Neural progenitor cell (in vitro differentiated cells): ENCODE data around the gene EFTUD2. TPM values are rescaled to one million over a fixed set of nuclear protein-coding genes. Genes with fewer than 3 reads are reported as not detected.

ENCODE experiments used
- DNase-seq: peaks from one replicate; pipeline ENCODE4 v3.0.0-alpha.2; 2016; ENCODE audit warnings: low spot score
- H2AFZ ChIP-seq: fragments of 200-600 bp; sonication (generic); replicated peaks from 2 replicates; pipeline ENCODE4 v1.6.1; 2016; ENCODE audit warnings: antibody characterized with exemption
- H3F3A ChIP-seq: fragments of 200-600 bp; sonication (generic); 2 replicates; pipeline ENCODE4 v1.6.1; 2016; ENCODE audit warnings: antibody characterized with exemption, low read depth
- H3K27ac ChIP-seq: fragments of 200-600 bp; sonication (generic); 2 replicates; pipeline ENCODE4 v1.5.1; 2016; ENCODE audit warnings: mild to moderate bottlenecking
- H3K27me3 ChIP-seq: fragments of 200-600 bp; sonication (generic); 2 replicates; pipeline ENCODE4 v1.6.1; 2016; ENCODE audit warnings: mild to moderate bottlenecking, moderate library complexity
- H3K36me3 ChIP-seq: fragments of 200-600 bp; sonication (generic); 2 replicates; pipeline ENCODE4 v1.5.1; 2016
- H3K4me1 ChIP-seq: fragments of 200-600 bp; sonication (generic); 2 replicates; pipeline ENCODE4 v1.6.1; 2016; ENCODE audit warnings: mixed run types
- H3K4me2 ChIP-seq: fragments of 200-600 bp; sonication (generic); 2 replicates; pipeline ENCODE4 v1.6.1; 2016
- H3K4me3 ChIP-seq: fragments of 200-600 bp; sonication (generic); 2 replicates; pipeline ENCODE4 v1.5.1; 2016
- H3K79me2 ChIP-seq: fragments of 200-600 bp; sonication (generic); 2 replicates; pipeline ENCODE4 v1.6.1; 2016; ENCODE audit warnings: low read depth
- H3K9ac ChIP-seq: fragments of 200-600 bp; sonication (generic); 2 replicates; pipeline ENCODE4 v1.6.1; 2016
- H3K9me3 ChIP-seq: fragments of 200-600 bp; sonication (generic); 2 replicates; pipeline ENCODE4 v1.5.1; 2016; ENCODE audit warnings: low read depth
- H4K20me1 ChIP-seq: fragments of 200-600 bp; sonication (generic); 2 replicates; pipeline ENCODE4 v1.6.1; 2016; ENCODE audit warnings: low read depth
- H3K27ac Mint-ChIP-seq: 3 replicates; pipeline ENCODE4 v1.8.0; 2021; ENCODE audit warnings: mixed read lengths
- H3K27me3 Mint-ChIP-seq: 2 replicates; pipeline ENCODE4 v1.8.0; 2022; ENCODE audit warnings: low read depth, mild to moderate bottlenecking, inconsistent platforms, moderate library complexity, mixed read lengths; ENCODE audit not compliant: insufficient read depth
- H3K36me3 Mint-ChIP-seq: 3 replicates; pipeline ENCODE4 v1.8.0; 2021; ENCODE audit warnings: mixed read lengths
- H3K4me1 Mint-ChIP-seq: 3 replicates; pipeline ENCODE4 v1.8.0; 2021; ENCODE audit warnings: mixed read lengths
- H3K4me3 Mint-ChIP-seq: 3 replicates; pipeline ENCODE4 v1.8.0; 2021; ENCODE audit warnings: mild to moderate bottlenecking, moderate library complexity, mixed read lengths
- H3K9me3 Mint-ChIP-seq: 3 replicates; pipeline ENCODE4 v1.8.0; 2020; ENCODE audit warnings: mixed read lengths
- EZH2 ChIP-seq: fragments of 200-600 bp; sonication (generic); IDR thresholded peaks from 2 replicates; pipeline ENCODE4 v1.6.1; 2017; ENCODE audit warnings: antibody characterized with exemption, mild to moderate bottlenecking, moderate library complexity
- EZH2phosphoT487 ChIP-seq: fragments of 200-600 bp; sonication (generic); IDR thresholded peaks from 2 replicates; pipeline ENCODE4 v1.6.1; 2017; ENCODE audit warnings: antibody characterized with exemption
- total RNA-seq: library from RNA; depleted of rRNA; stranded (reverse); fragments of >200 nt; gene quantifications from 2 replicates; pipeline ENCODE4 v1.2.3, GENCODE V29; 2015; ENCODE audit warnings: low replicate concordance
- TF ChIP-seq, protein P1 (sequence below): fragments of 200-600 bp; sonication (generic); IDR thresholded peaks from 2 replicates; pipeline ENCODE4 v1.5.1; 2017; ENCODE audit warnings: antibody characterized with exemption, mild to moderate bottlenecking

Gene EFTUD2
- total RNA-seq, 1 donor from 2014 or later: 185 TPM

DNA sequence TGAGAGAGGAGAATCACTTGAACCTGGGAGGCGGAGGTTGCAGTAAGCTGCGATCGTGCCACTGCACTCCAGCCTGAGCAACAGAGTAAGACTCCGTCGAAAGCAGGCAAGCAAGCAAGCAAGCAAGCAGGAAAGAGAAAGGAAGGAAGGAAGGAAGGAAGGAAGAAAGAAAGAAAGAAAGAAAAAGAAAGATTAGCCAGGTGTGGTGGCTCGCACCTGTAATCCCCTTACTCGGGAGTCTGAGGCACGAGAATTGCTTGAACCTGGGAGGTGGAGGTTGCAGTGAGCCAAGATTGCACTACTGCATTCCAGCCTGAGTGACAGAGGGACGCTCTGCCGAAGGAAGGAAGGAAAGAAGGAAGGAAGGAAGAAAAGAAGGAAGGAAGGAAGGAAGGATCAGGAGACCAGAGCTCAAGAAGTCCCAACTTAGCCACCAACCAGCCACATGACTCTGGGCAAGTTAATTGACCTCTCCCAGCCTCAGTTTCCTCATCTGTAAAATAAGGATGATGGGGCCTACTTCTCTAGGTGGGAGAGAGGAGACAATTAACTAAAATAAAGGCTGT lies 9.6 kb upstream of the EFTUD2 start:
- Histone ChIP-seq H3K27me3 (peaks cover 33% of the 10 kb centered on the region), H3K4me3 (no peak overlapping the region), H2AFZ (no peak overlapping the region), H4K20me1 (no peaks in the 10 kb centered on the region), H3K4me1 (no peaks in the 10 kb centered on the region), H3K9ac (no peak overlapping the region), H3K27ac (no peak overlapping the region), H3F3A (no peaks in the 10 kb centered on the region), H3K9me3 (no peaks in the 10 kb centered on the region), H3K4me2 (no peak overlapping the region), H3K36me3 (no peaks in the 10 kb centered on the region), H3K79me2 (no peaks in the 10 kb centered on the region)
- Mint-ChIP-seq H3K4me1 (peaks cover 25% of the 10 kb centered on the region), H3K27me3 (peaks cover 20% of the 10 kb centered on the region), H3K27ac (no peak overlapping the region), H3K9me3 (no peaks in the 10 kb centered on the region), H3K36me3 (no peaks in the 10 kb centered on the region), H3K4me3 (no peak overlapping the region)
- no peak for DNase-seq
- TF ChIP-seq EZH2phosphoT487 (no peak), EZH2 (no peak)
- TF ChIP-seq, protein P1, sequence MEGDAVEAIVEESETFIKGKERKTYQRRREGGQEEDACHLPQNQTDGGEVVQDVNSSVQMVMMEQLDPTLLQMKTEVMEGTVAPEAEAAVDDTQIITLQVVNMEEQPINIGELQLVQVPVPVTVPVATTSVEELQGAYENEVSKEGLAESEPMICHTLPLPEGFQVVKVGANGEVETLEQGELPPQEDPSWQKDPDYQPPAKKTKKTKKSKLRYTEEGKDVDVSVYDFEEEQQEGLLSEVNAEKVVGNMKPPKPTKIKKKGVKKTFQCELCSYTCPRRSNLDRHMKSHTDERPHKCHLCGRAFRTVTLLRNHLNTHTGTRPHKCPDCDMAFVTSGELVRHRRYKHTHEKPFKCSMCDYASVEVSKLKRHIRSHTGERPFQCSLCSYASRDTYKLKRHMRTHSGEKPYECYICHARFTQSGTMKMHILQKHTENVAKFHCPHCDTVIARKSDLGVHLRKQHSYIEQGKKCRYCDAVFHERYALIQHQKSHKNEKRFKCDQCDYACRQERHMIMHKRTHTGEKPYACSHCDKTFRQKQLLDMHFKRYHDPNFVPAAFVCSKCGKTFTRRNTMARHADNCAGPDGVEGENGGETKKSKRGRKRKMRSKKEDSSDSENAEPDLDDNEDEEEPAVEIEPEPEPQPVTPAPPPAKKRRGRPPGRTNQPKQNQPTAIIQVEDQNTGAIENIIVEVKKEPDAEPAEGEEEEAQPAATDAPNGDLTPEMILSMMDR: no peak

DNA sequence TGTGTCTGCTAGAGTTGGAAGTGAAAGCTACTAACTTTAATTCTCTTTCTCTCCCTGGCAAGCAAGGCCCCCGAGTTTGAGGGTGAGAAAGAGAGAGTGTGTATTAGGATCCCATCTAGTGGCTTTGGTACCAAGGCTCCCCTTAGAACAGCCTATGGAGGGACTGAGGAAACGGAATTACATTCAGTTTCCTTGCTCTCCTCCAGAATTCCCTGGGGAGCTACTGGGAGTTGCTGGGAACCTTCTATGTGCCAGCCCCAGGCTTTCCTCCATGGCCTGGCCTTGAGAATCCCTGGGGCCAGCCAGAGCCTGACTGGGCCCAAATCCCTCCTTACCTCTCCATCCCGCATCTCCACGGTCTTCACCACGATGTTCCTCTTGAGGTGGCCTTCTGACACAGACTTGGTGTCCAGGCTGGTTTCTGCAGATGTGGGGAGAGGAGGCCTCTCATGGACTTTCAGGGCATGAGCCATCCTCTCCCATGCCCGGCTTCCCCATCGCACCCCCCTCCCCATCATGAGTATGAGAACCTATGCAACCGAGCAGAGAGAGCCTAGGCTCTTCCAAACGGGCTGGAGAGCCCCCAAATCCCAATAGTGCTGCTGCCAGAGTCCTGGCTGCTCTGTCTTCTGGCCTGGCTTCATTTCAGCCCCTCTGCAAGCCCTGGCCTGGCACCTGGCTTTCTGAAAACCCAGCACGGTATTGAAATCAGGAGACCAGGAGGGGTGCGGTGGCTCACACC lies 8.7 kb upstream of the EFTUD2 start:
- Histone ChIP-seq H3K79me2 (no peaks in the 10 kb centered on the region), H3F3A (no peaks in the 10 kb centered on the region), H3K4me1 (no peaks in the 10 kb centered on the region), H4K20me1 (no peaks in the 10 kb centered on the region), H3K4me3 (no peak overlapping the region), H3K9me3 (no peaks in the 10 kb centered on the region), H3K36me3 (no peaks in the 10 kb centered on the region), H3K27me3 (peaks cover 24% of the 10 kb centered on the region), H2AFZ (no peak overlapping the region), H3K4me2 (no peak overlapping the region), H3K9ac (no peak overlapping the region), H3K27ac (no peak overlapping the region)
- Mint-ChIP-seq H3K36me3 (no peaks in the 10 kb centered on the region), H3K9me3 (no peaks in the 10 kb centered on the region), H3K27ac (no peak overlapping the region), H3K27me3 (peaks cover 17% of the 10 kb centered on the region), H3K4me3 (no peak overlapping the region), H3K4me1 (peaks cover 25% of the 10 kb centered on the region)
- TF ChIP-seq EZH2 (no peak), EZH2phosphoT487 (no peak)
- TF ChIP-seq, protein P1: no peak
- DNase-seq: no peak

DNA sequence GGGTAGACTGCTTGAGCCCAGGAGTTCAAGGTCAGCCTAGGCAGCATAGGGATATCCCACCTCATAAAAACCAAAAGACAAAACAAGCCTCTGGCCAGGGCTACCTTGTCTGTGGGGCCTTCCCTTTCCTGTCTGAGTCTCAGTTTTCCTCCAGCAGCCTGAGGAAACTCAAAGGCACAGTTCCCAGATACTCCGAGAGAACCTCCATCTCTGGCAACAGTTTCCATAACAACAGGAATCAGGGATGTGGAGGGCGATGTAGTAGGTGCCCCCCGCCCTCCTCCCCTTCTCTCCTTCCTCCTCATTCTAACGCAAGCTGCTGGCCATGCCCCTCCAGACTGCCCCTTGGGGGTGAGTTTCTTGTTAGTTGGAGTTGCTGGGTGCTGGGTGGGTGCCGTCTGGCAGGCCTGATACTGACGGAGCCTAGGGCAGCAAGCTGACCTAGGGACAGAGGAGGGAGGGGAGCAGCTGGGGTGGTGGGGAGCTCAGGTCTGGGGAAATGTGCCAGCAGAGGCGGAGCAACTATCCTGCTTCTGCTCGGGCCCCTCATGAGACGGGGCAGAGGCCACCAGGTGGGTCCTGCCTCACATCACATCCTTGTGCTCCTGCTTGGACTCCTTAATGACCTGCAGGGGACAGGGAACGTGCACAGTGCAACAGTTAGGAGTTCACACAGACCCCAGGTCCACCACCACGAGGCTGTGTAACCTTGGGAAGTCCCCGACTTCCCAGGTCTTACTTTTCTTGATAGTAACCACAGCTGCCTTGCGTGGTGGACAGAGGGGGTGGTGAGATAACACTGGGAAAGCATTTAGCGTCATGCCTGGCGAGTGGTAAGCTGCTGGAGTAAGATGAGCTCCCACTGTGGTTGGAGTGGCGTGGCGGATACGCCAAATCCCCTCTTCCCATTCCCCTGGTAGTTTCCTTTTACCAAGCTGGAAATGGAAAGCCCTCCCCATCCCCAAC lies 7.8 kb upstream of the EFTUD2 start:
- Histone ChIP-seq H3F3A (no peaks in the 10 kb centered on the region), H3K27me3 (peaks cover 15% of the 10 kb centered on the region), H3K9ac (no peak overlapping the region), H3K4me2 (no peak overlapping the region), H3K4me1 (no peaks in the 10 kb centered on the region), H3K27ac (no peak overlapping the region), H3K36me3 (no peaks in the 10 kb centered on the region), H3K4me3 (no peak overlapping the region), H3K9me3 (no peaks in the 10 kb centered on the region), H3K79me2 (no peaks in the 10 kb centered on the region), H4K20me1 (no peaks in the 10 kb centered on the region), H2AFZ (no peak overlapping the region)
- Mint-ChIP-seq H3K36me3 (no peaks in the 10 kb centered on the region), H3K27ac (no peak overlapping the region), H3K9me3 (no peaks in the 10 kb centered on the region), H3K27me3 (peaks cover 10% of the 10 kb centered on the region), H3K4me3 (no peak overlapping the region), H3K4me1 (peaks cover 25% of the 10 kb centered on the region)
- TF ChIP-seq, protein P1: no peak
- TF ChIP-seq EZH2: no peak
- DNase-seq: no peak
